PC-9 (cell line): ENCODE data around the gene CSRP1. TPM values are rescaled to one million over a fixed set of nuclear protein-coding genes. Genes with fewer than 3 reads are reported as not detected.
A peak's percentile ranks its signal among the peaks of the same experiment; 100 is the strongest.

Source experiments
- BruUV-seq: library from RNA; stranded (reverse); fragments of 400-500 nt; replicated peaks from 2 replicates; lab custom pipeline; 2021; lab: Mats Ljungman, UMichigan
- CTCF ChIA-PET: fragments of 300-600 bp; sonication (Branson Sonifier 250); formaldehyde crosslinking; loops from one replicate; lab custom pipeline; 2022; ENCODE audit warnings: antibody characterized with exemption; lab: Charles Lee
- POLR2A ChIA-PET: fragments of 300-600 bp; sonication (Branson Sonifier 250); formaldehyde crosslinking; loops from one replicate; lab custom pipeline; 2022; ENCODE audit warnings: antibody characterized with exemption; ENCODE audit not compliant: unreplicated experiment; lab: Charles Lee
- DNase-seq, 2 experiments: peaks; one replicate each; pipeline versions ENCODE4 v3.0.0 to v3.0.0-alpha.2; 2015 to 2022; ENCODE audit warnings: mixed read lengths in 1 of 2
- H2AFZ ChIP-seq: fragments of 200-600 bp; sonication (generic); 2 replicates; pipeline ENCODE4 v1.8.1; 2017; ENCODE audit warnings: antibody characterized with exemption
- H3F3A ChIP-seq: fragments of 200-600 bp; sonication (generic); 2 replicates; pipeline ENCODE4 v1.8.1; 2017; ENCODE audit warnings: antibody characterized with exemption, mild to moderate bottlenecking, low read depth; ENCODE audit not compliant: insufficient read depth
- H3K27ac ChIP-seq: fragments of 200-600 bp; sonication (generic); 2 replicates; pipeline ENCODE4 v1.6.1; 2016; ENCODE audit warnings: mixed run types
- H3K27me3 ChIP-seq: fragments of 200-600 bp; sonication (generic); 2 replicates; pipeline ENCODE4 v1.6.1; 2016; ENCODE audit warnings: low read depth, mixed run types; ENCODE audit not compliant: insufficient read depth
- H3K36me3 ChIP-seq: fragments of 200-600 bp; sonication (generic); 2 replicates; pipeline ENCODE4 v1.6.1; 2016; ENCODE audit warnings: low read depth, mixed run types
- H3K4me1 ChIP-seq: fragments of 200-600 bp; sonication (generic); replicated peaks from 2 replicates; pipeline ENCODE4 v1.6.1; 2016; ENCODE audit warnings: mixed run types; ENCODE audit not compliant: insufficient read depth
- H3K4me2 ChIP-seq: fragments of 200-600 bp; sonication (generic); 2 replicates; pipeline ENCODE4 v1.6.1; 2017; ENCODE audit warnings: mixed run types
- H3K4me3 ChIP-seq: fragments of 200-600 bp; sonication (generic); 2 replicates; pipeline ENCODE4 v1.6.1; 2016; ENCODE audit warnings: mixed run types
- H3K79me2 ChIP-seq: fragments of 200-600 bp; sonication (generic); 2 replicates; pipeline ENCODE4 v1.6.1; 2017; ENCODE audit warnings: low read depth, mixed run types
- H3K9me2 ChIP-seq: fragments of 200-600 bp; sonication (generic); 2 replicates; pipeline ENCODE4 v1.8.1; 2017; ENCODE audit warnings: mild to moderate bottlenecking; ENCODE audit not compliant: insufficient read depth
- H3K9me3 ChIP-seq: fragments of 200-600 bp; sonication (generic); 2 replicates; pipeline ENCODE4 v1.8.1; 2016; ENCODE audit warnings: low read depth; ENCODE audit not compliant: insufficient read depth
- H4K20me1 ChIP-seq: fragments of 200-600 bp; sonication (generic); 2 replicates; pipeline ENCODE4 v1.8.1; 2017; ENCODE audit not compliant: insufficient read depth
- CTCF ChIP-seq: fragments of 200-600 bp; sonication (generic); conservative IDR thresholded peaks from 2 replicates; pipeline ENCODE4 v1.6.1; 2017; ENCODE audit warnings: mixed run types, antibody characterized with exemption, mild to moderate bottlenecking, moderate library complexity
- EZH2 ChIP-seq: fragments of 200-600 bp; sonication (generic); IDR thresholded peaks from 2 replicates; pipeline ENCODE4 v1.8.0; 2017; ENCODE audit warnings: antibody characterized with exemption, low read depth
- intact Hi-C: fragments of 100-400 bp; cut with micrococcal nuclease; formaldehyde crosslinking; loops from one replicate; pipeline ENCODE4 v1.10.0; 2022; ENCODE audit not compliant: unreplicated experiment
- total RNA-seq: library from RNA; stranded (reverse); gene quantifications from 2 replicates; pipeline ENCODE4 v1.2.3, GENCODE V29; 2021

The CSRP1 gene
- total RNA-seq, 1 experiment from 2014 or later, result 61.3 TPM

DNA sequence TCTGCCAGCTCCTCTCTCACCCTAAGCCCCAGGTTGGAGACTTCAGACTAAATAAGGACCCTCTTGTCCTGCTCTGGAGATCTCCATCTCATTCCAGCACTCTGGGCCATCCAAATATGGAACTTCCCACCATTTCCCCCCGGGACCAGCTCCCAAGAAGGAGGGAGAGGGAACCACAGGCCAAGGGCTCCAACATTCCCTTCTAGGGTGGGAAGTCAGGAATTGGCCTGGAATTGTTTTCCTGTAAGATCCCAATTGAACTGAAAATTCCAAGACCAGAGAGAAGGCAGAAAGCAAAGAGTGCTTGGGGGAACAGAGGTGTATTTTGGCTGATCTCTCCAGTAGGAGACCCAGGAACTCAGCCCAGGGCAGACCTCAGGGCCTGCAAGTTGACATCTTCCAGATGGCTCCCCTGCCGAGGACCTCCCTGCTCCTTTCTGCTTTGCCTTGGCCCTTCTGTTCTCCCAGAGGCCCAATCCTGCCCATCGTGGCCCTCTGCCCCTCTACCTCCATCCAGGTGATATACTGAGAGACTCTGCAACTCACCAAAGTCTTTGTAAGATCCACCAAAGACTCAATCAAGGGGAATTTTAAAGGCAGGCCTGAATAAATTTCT is 14.9 kb downstream of the CSRP1 start:
- ChIA-PET POLR2A (no interaction called here), CTCF (no interaction called here)
- Histone ChIP-seq H4K20me1 (no peaks in the 10 kb centered on the region), H3K9me2 (no peaks in the 10 kb centered on the region), H3K4me3 (no peak overlapping the region), H3K9me3 (no peaks in the 10 kb centered on the region), H3K27ac (no peak overlapping the region), H3K79me2 (no peaks in the 10 kb centered on the region), H3K36me3 (no peaks in the 10 kb centered on the region), H3K27me3 (no peaks in the 10 kb centered on the region), H3F3A (peaks cover 29% of the 10 kb centered on the region; the same call in 1 of the 2 replicates), H2AFZ (no peak overlapping the region), H3K4me2 (no peak overlapping the region), H3K4me1 (peaks cover 31% of the 10 kb centered on the region)
- DNase-seq, result no peak
- no peak for TF ChIP-seq EZH2
- intact Hi-C loops, result no loop called here
- no TSS peak for BruUV-seq

- Histone ChIP-seq H3K9me2 (no peaks in the 10 kb centered on the region), H3K36me3 (no peaks in the 10 kb centered on the region), H3K4me2 (no peak overlapping the region), H3K9me3 (no peaks in the 10 kb centered on the region), H4K20me1 (no peaks in the 10 kb centered on the region), H3K27me3 (no peaks in the 10 kb centered on the region), H3K79me2 (no peaks in the 10 kb centered on the region), H3K4me1 (peaks cover 41% of the 10 kb centered on the region), H3F3A (peaks cover 39% of the 10 kb centered on the region; the same call in 1 of the 2 replicates), H3K27ac (no peak overlapping the region), H3K4me3 (no peak overlapping the region), H2AFZ (no peak overlapping the region)
- no peak for DNase-seq
- intact Hi-C loops, result no loop called here
- ChIA-PET CTCF (interaction anchor here (0.8 kb wide), 1 partner anchor 40 kb away, joined by 4 read pairs; no protein-coding TSS in a partner anchor), POLR2A (no interaction called here)
- no TSS peak for BruUV-seq
- TF ChIP-seq CTCF, result no peak
- TF ChIP-seq EZH2, result no peak
Measured at GRCh38 chr1:201490708-201491131, 16.2 kb downstream of the CSRP1 start.

GRCh38 chr1:201489643-201490261 is 17.2 kb downstream of the CSRP1 start:
- H3K4me1 ChIP-seq, result peaks cover 43% of the 10 kb centered on the region
- H3K4me3 ChIP-seq, result no peak overlapping the region
- POLR2A ChIA-PET, result interaction anchor here (0.6 to 0.7 kb wide), 2 partner anchors 21 to 24 kb away, joined by 3 to 5 read pairs; no protein-coding TSS in a partner anchor
- no TSS peak for BruUV-seq
- H3K27ac ChIP-seq, result peak overlapping the region; percentile 78
- no peaks in the 10 kb centered on the region for H3K79me2 ChIP-seq
- H3K9me3 ChIP-seq, result no peaks in the 10 kb centered on the region
- no peaks in the 10 kb centered on the region for H3K27me3 ChIP-seq
- no peak for DNase-seq
- H2AFZ ChIP-seq, result no peak overlapping the region
- H3K9me2 ChIP-seq, result no peaks in the 10 kb centered on the region
- H3F3A ChIP-seq, result peaks cover 41% of the 10 kb centered on the region; the same call in 1 of the 2 replicates
- H3K36me3 ChIP-seq, result no peaks in the 10 kb centered on the region
- no peaks in the 10 kb centered on the region for H4K20me1 ChIP-seq
- CTCF ChIA-PET, result interaction anchor here (0.6 to 1.4 kb wide), 3 partner anchors 9 to 142 kb away, joined by 3 to 14 read pairs (median 3); no protein-coding TSS in a partner anchor
- TF ChIP-seq EZH2 (no peak), CTCF (no peak)
- intact Hi-C loops, result loop anchor here (1.0 to 2.0 kb wide), 2 partner anchors 28 to 29 kb away; no protein-coding TSS in a partner anchor
- peak overlapping the region; percentile 54 for H3K4me2 ChIP-seq
